NCI-H2227 treated with DMSO at 0.1 percent for 48 hours (cell line): ENCODE data around the gene PRR19.
A peak's percentile ranks its signal among the peaks of the same experiment; 100 is the strongest.

Experiments
- DNase-seq: peaks from one replicate; lab custom pipeline; 2025; lab: John Stamatoyannopoulos, UW

The PRR19 gene

DNA sequence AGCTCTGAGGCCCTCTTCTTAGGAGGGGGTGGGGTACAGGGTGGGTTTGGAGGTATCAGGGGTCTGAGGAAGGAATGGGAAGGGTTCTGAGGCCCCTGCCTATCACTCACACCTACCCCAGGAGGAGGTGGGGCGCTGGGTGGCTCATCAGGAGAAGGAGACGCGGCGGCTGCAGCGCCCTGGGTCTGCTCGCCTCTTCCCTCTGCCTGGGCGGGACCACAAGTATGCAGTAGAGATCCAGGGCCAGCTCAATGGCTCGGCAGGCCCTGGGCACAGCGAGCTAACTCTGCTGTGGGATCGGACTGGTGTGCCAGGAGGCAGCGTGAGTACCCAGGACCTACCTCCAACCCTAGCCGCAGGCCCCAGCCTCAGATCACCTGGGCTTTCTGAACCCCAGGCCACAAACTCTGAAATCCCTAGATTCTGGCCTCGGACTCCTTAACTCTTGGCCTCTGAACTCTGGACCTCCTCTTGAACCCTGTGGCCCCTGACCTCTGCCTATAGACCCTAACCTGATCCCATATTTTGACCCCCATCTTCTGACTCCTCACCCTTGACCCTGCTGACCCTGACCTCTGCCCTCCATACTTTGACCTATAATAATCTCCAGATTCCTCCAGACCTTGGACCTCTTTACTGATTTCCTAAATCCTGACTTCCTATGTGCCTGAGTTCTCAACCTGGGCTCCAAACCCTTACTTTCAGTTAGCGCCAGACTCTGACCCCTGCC lies 47.6 kb downstream of the PRR19 start:
- DNase-seq: peak; percentile 20

DNA sequence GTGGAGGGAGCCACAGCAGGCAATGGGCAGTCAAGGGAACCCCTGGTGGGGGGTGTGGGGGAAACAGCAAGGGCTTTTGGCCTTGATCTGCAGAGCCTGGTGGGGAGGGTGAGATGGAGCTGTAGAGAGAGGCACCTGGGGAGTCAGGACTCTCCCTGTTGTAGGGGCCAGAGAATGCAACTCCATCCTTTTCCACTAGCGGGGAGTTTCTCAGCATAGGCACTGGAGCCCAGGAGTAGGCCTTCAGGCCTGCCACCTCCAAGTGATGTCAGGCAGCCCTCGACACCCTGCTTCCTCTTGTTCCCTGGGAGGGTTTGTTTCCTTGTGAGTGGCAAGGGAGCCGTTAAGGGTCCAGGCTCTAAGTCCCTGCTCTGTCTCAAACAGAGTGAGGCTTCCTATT lies 48.5 kb downstream of the PRR19 start:
- no peak for DNase-seq

DNA sequence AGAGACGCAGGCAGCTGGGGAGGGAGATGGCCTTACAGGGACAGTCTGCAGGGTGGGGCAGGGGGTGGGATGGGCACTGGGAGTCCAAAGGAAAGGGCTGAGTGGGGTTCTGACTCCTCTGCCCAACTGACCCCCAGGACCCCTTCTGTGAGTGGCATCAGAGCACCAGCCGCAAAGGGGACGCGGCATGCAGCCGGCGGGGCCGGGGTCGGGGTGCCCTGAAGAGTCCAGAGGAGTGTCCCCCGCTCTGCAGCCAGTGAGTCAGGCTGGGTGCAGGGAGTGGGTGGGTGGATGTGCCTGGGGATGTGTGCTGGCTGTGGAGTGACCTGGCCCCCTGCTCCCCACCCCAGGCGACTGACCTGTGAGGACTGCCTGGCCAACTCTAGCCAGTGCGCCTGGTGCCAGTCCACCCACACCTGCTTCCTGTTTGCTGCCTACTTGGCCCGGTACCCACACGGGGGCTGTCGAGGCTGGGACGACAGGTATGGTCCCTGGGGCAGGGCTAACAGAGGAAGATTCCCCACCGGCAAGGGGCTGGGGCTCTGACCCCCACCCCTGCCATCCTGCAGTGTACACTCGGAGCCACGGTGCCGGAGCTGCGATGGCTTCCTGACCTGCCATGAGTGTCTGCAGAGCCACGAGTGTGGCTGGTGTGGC lies 49.3 kb downstream of the PRR19 start:
- no peak for DNase-seq

DNA sequence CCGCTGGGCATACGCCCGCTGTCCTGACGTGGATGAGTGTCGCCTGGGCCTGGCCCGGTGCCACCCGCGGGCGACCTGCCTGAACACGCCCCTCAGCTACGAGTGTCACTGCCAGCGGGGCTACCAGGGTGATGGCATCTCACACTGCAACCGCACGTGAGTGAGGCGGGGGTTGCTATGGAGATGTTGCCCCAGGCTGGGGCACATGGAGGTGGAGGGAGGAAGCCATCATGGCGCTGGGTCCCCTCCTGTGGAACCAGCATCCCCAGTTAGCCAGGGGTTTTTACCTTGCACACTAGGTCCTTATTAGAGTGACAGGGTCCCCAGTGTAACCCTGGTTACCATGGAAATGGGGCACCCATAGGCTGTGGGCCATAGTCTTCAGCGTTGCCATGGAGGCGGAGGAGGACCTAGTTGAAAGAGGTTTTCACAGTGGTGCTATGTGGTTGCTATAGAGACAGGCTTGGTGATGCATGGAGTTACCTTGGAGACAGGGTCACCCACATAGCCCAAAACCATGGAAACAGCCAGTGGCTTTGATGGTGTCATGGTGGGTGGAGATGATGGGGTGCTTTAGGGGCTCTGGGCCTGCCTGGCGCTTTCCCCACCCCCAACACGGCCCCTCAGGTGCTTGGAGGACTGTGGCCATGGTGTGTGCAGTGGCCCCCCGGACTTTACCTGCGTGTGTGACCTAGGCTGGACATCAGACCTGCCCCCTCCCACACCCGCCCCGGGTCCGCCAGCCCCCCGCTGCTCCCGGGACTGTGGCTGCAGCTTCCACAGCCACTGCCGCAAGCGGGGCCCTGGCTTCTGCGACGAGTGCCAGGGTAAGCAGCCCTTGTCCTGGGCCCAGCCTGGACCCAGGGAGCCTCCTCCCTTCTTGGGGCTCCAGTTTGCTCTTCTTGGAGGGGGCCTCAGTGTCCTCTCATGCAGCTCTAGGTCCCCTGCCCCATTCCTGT lies 50.6 kb downstream of the PRR19 start:
- peak; percentile 95 for DNase-seq

DNA sequence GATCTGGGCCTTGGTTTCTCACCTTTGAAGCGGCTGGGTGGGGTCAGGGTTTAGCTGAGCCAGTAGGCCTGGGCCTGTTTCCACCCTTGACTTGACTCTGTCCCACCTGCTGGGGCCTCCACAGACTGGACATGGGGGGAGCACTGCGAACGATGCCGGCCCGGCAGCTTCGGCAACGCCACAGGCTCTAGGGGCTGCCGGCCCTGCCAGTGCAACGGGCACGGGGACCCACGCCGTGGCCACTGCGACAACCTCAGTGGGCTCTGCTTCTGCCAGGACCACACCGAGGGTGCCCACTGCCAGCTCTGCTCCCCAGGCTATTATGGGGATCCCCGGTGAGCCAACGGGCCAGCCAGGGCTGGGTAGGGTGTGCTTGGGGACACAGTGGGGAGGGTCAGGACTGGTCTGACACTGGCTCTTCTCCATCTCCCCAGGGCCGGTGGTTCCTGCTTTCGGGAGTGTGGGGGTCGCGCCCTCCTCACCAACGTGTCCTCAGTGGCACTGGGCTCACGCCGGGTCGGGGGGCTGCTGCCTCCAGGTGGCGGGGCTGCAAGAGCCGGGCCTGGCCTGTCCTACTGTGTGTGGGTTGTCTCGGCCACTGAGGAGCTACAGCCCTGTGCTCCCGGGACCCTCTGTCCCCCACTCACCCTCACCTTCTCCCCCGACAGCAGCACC lies 51.5 kb downstream of the PRR19 start:
- DNase-seq: no peak

DNA sequence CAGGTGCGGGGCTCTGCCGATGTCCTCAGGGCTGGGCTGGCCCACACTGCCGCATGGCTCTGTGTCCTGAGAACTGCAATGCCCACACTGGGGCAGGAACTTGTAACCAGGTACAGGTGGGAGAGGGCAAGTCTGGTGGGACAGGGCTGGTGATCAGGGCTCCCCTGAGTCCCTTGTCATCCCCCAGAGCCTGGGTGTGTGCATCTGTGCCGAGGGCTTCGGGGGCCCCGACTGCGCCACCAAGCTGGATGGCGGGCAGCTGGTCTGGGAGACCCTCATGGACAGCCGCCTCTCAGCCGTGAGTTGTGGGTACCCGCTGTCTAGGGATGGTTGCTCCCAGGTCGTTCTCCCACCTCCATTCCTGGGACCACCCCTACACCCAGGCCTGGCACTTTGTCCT lies 54.0 kb downstream of the PRR19 start:
- DNase-seq: no peak

DNA sequence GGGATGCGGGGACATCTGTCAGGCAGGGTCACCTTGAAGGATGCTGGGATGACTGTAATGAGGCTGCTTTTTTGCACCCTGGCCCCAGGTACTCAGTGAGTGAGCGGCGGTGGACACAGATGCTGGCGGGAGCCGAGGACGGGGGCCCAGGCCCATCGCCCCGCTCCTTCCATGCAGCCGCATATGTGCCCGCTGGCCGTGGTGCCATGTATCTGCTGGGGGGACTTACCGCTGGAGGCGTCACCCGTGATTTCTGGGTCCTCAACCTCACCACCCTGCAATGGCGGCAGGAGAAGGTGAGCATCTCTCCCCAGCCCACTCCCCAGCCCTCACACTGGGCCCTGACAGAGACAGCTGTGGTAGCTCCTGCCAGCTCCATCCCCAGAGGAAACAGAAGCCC lies 54.8 kb downstream of the PRR19 start:
- DNase-seq: no peak

DNA sequence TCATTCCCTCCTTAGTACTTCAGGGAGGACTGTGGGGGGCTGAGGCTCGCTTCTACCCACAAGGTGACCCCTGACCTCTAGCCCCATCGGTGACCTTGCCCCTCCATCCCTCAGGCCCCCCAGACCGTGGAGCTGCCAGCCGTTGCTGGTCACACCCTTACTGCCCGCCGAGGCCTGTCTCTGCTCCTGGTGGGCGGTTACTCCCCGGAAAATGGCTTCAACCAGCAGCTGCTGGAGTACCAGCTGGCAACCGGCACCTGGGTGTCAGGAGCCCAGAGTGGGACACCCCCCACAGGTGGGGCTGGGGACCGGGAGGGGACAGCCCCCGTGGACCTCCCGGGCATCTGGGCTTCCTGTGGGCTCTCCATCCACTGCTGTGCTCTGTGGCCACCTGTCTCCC lies 55.4 kb downstream of the PRR19 start:
- DNase-seq: no peak
